Neural crest cell (in vitro differentiated cells): ENCODE results near the gene S100A6. TPM values are rescaled to one million over a fixed set of nuclear protein-coding genes. Genes with fewer than 3 reads are reported as not detected.

Experiments
- DNase-seq: peaks from one replicate; pipeline ENCODE4 v3.0.0; 2021; ENCODE audit warnings: low read depth, mixed read lengths, low spot score
- H3K27ac Mint-ChIP-seq: one replicate; pipeline ENCODE4 v1.8.0; 2021; ENCODE audit warnings: mild to moderate bottlenecking, mixed read lengths; ENCODE audit not compliant: unreplicated experiment
- H3K27me3 Mint-ChIP-seq: 2 replicates; pipeline ENCODE4 v1.8.0; 2021; ENCODE audit warnings: low read depth, mild to moderate bottlenecking, mixed read lengths
- H3K36me3 Mint-ChIP-seq: 2 replicates; pipeline ENCODE4 v1.8.0; 2021; ENCODE audit warnings: low read depth, mild to moderate bottlenecking, mixed read lengths
- H3K4me1 Mint-ChIP-seq: 2 replicates; pipeline ENCODE4 v1.8.0; 2021; ENCODE audit warnings: mixed read lengths
- H3K4me3 Mint-ChIP-seq: one replicate; pipeline ENCODE4 v1.8.0; 2021; ENCODE audit warnings: mild to moderate bottlenecking, mixed read lengths
- H3K9me3 Mint-ChIP-seq: 2 replicates; pipeline ENCODE4 v1.8.0; 2021; ENCODE audit warnings: mixed read lengths
- CTCF ChIP-seq: fragments of 200-600 bp; sonication (generic); conservative IDR thresholded peaks from 2 replicates; pipeline ENCODE4 v1.5.0; 2021; ENCODE audit warnings: antibody characterized with exemption, mild to moderate bottlenecking
- total RNA-seq: library from RNA; stranded (reverse); gene quantifications from 2 replicates; pipeline ENCODE4 v1.2.1, GENCODE V29; 2021

Gene S100A6
- total RNA-seq, 1 donor from 2014 or later = not detected

GRCh38 chr1:153490272-153491051 is 45.3 kb downstream of the S100A6 start:
- H3K27ac Mint-ChIP-seq = no peak overlapping the region

GRCh38 chr1:153488731-153489130 is 47.1 kb downstream of the S100A6 start:
- H3K36me3 Mint-ChIP-seq = no peaks in the 10 kb centered on the region
- peaks cover 34% of the 10 kb centered on the region for H3K27me3 Mint-ChIP-seq
- H3K4me1 Mint-ChIP-seq = peaks cover 5% of the 10 kb centered on the region
- H3K27ac Mint-ChIP-seq = no peak overlapping the region
- TF ChIP-seq CTCF = no peak
- DNase-seq = no peak
- no peaks in the 10 kb centered on the region for H3K9me3 Mint-ChIP-seq
- H3K4me3 Mint-ChIP-seq = no peak overlapping the region

More at GRCh38 chr1:153490272-153491051, 45.3 kb downstream of the S100A6 start:
- no peak for DNase-seq
- Mint-ChIP-seq H3K27me3 (peaks cover 23% of the 10 kb centered on the region), H3K4me3 (no peak overlapping the region), H3K4me1 (peaks cover 15% of the 10 kb centered on the region), H3K36me3 (no peaks in the 10 kb centered on the region), H3K9me3 (no peaks in the 10 kb centered on the region)
- no peak for TF ChIP-seq CTCF

DNA sequence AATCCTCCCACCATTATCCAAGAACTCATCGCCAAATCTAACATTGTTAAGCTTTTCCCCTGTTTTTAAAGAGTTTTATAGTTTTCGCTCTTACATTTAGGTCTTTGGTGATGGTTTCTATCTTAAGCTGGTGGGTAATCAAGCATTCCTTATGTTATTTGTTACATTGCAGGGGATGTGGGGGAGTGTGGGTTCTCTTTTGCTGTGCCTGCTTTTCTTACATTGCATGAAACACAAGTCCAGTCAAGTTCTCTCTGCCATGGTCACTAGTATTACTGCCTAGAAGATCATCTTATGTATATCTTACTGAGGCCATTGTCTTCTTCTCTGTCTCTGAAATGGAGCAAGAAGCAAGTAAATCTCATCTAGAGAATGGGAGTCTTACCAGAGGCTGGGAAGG is 48.1 kb downstream of the S100A6 start:
- Mint-ChIP-seq H3K27ac (no peak overlapping the region), H3K27me3 (peaks cover 39% of the 10 kb centered on the region), H3K36me3 (no peaks in the 10 kb centered on the region), H3K4me3 (no peak overlapping the region), H3K4me1 (no peaks in the 10 kb centered on the region), H3K9me3 (no peaks in the 10 kb centered on the region)
- no peak for TF ChIP-seq CTCF
- no peak for DNase-seq

DNA sequence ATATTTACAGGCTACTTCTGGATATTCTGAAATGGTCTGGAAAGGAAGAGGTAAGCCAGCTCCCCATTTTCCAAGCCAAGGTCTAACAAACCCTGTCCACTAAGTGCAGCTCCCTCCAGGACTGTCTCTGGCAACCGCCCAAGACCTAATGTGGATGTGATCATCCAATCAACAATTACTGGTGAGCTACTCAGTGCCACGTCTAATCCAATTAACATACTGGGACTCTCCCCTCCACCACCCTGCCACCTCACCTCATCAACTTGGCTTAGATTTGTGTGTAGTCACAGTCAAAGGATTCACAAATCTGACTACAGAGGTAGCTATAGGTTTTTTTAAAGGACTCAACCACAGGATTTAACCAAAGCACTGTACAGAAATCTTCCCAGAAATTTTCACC is 49.9 kb downstream of the S100A6 start:
- Mint-ChIP-seq H3K27me3 (peaks cover 58% of the 10 kb centered on the region), H3K36me3 (no peaks in the 10 kb centered on the region), H3K4me1 (no peaks in the 10 kb centered on the region), H3K27ac (no peak overlapping the region), H3K9me3 (no peaks in the 10 kb centered on the region), H3K4me3 (no peak overlapping the region)
- TF ChIP-seq CTCF = no peak
- DNase-seq = no peak

Other genes with a start within 250 kb of the S100A6 start
- not detected in 2 replicates for gene PGLYRP3, start 223.0 kb downstream of the S100A6 start, total RNA-seq
- not detected in 2 replicates for gene PGLYRP4, start 187.2 kb downstream of the S100A6 start, total RNA-seq
- gene S100A9, start 178.1 kb downstream of the S100A6 start, total RNA-seq = not detected in 2 replicates
- not detected in 2 replicates for gene S100A12, start 160.4 kb downstream of the S100A6 start, total RNA-seq
- not detected in 2 replicates for gene S100A8, start 144.9 kb downstream of the S100A6 start, total RNA-seq
- gene S100A7A, start 119.5 kb downstream of the S100A6 start, total RNA-seq = not detected in 2 replicates
- gene S100A7, start 75.3 kb downstream of the S100A6 start, total RNA-seq = not detected in 2 replicates
- not detected in 2 replicates for gene S100A5, start 4.9 kb upstream of the S100A6 start, total RNA-seq
- gene S100A4, start 9.8 kb upstream of the S100A6 start, total RNA-seq = 10.3 and 11.7 TPM in 2 replicates
- gene S100A3, start 13.3 kb upstream of the S100A6 start, total RNA-seq = not detected in 2 replicates
- not detected in 2 replicates for gene S100A2, start 29.9 kb upstream of the S100A6 start, total RNA-seq
- gene S100A16, start 77.1 kb upstream of the S100A6 start, total RNA-seq = 5.3 and 7.1 TPM in 2 replicates
- gene S100A14, start 80.3 kb upstream of the S100A6 start, total RNA-seq = not detected in 2 replicates
- gene S100A13, start 91.5 kb upstream of the S100A6 start, total RNA-seq = 30.2 and 33.7 TPM in 2 replicates
- gene S100A1, start 92.4 kb upstream of the S100A6 start, total RNA-seq = not detected in 2 replicates
- 132 and 136 TPM in 2 replicates for gene CHTOP, start 98.1 kb upstream of the S100A6 start, total RNA-seq
- 52.8 and 55.4 TPM in 2 replicates for gene SNAPIN, start 122.7 kb upstream of the S100A6 start, total RNA-seq
- 404 and 407 TPM in 2 replicates for gene ILF2, start 135.0 kb upstream of the S100A6 start, total RNA-seq
- 0.57 and 0.93 TPM in 2 replicates for gene NPR1, start 142.7 kb upstream of the S100A6 start, total RNA-seq
- gene INTS3, start 192.1 kb upstream of the S100A6 start, total RNA-seq = 78.4 and 79.2 TPM in 2 replicates
- gene SLC27A3, start 239.4 kb upstream of the S100A6 start, total RNA-seq = 16.8 and 18.1 TPM in 2 replicates